HG02973 (cell line): ENCODE measurements around the gene HNRNPA3.
"Not testable (repeated sequence)": the region's sequence is repeated elsewhere in the genome, so short reads cannot be mapped to it uniquely, and the experiment has no call there.

Experiments used
- ATAC-seq: cut with Tn5 transposase; IDR thresholded peaks from one replicate; pipeline ENCODE4 v1.9.1; 2021; ENCODE audit warnings: moderate library complexity; ENCODE audit not compliant: unreplicated experiment

The HNRNPA3 gene

DNA sequence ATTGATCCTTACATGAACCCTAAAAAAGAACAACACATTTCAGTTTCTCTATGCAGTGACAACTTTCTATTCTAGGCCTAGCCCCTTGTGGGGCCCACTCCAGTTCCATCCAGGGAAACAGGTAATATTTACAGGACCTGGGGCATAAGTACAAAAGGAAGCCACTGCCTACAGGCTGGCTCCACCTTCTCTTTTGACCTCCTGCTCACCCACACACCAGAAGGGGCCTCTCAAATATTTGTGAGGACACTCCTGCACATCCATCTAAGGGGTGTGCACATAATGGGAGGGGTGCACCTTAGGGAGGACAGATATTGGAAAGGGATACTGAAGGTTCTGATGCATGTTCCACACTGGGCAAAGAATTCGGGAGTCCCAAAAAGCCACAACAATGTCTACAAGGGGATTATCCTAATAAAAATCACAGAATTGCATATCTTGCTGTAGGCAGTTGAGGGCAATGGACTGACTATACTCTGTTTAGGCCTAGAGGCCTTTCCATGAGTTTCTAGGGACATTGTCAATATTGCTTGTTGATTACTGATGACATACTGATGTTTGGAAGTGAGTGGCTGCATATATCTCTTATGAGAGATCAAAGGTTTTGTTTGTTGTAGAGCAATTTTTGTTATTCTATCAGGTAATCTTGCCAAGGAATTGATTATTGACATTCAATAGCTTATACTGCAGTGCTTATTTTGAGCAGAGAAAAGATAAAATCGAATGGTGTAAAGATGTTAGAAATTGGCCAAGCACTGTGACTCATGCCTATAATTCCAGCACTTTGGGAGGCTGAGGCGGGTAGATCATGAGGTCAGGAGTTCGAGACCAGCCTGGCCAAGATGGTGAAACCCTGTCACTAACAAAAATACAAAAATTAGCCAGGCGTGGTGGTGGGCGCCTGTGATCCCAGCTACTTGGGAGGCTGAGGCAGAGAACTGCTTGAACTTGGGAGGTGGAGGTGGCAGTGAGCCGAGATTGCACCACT, 23.8 kb upstream of the HNRNPA3 start:
- ATAC-seq = no peak

DNA sequence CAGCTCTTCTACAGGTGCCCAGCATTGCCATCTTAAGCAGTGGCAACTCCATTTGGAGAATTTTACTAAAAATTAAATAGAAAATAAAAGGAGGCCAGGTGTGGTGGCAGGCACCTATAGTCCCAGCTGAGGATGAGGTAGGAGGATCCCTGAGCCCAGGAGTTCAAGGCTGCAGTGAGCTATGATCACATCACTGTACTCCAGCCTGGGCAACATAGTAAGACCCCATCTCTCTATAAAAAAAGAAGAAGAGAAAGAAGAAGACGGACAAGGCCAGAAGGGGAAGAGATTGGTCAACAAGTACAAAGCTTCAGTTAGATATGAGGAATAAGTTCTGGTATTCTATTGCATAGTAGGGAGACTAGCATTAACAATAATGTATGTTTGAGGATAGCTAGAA, 21.7 kb upstream of the HNRNPA3 start:
- ATAC-seq = no peak

DNA sequence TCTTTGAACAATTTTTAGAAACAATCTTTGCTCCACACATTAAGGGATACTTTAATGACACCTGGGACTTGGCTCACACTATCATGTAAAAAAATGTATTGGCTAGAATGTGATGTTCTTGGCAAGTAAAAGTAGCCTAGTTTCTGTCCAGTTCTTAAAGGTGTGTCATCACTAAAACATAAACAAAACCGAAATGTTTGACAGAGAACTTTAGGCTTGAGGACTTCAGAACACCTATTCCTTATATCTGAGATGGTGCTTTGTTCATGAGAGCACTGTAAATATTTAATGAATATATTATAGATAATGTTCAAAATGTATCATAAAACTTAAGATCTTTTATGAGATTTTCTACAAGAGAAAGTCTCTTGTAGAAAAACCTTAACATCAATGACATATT, 19.8 kb upstream of the HNRNPA3 start:
- no peak for ATAC-seq

DNA sequence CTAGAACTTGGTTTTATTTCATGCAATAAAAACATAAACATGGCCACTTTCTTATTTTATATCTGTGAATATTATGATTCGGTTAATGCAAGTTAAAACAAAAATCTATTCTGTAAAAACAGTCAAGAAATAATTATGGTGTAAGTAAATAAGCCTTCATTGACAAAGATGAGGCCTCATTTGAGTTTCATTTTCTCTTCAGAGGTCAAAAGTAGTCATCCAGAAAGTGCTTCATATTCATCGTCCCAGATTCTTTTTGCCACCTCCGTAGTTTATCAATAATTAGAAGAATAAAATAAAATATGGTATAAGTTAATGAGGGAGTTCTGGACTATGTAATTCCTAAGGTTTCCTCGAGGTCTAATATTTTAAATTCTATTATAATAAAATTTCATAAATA, 19.4 kb upstream of the HNRNPA3 start:
- peak; percentile 60 for ATAC-seq

DNA sequence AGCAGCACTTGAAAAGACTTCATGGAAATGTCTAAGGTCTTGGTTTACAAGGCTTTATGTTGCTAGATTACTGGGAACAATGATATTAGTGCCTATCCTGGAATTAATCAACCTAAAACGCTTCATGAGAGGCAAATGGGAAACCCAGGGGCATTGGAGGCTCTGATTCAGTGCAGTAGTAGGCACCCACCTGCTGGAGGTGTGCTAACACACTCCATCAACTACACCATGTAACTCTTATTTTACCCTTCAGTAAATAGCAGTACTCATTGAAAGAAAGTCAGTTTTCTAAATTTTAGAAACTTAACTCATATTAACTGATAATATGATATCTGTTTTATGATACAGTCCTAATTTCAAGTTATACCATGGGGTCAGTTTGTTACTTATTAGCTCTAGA, 17.4 kb upstream of the HNRNPA3 start:
- ATAC-seq = no peak

DNA sequence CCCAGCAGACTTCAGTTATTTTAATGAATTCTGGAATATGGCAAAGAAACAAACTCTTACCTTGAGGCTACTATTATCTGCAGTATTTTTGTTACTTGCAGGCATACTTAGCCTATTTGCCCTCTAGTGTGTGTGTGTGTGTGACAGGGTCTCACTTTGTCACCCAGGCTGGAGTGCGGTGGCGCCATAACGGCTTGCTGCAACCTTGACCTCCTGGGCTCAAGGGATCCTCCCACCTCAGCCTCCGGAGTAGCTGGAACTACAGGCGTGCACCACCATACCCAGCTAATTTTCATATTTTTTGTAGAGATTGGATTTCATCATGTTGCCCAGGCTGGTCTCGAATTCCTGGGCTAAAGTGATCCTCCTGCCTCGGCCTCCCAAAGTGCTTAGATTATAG, 12.2 kb upstream of the HNRNPA3 start:
- ATAC-seq = not testable (repeated sequence)

DNA sequence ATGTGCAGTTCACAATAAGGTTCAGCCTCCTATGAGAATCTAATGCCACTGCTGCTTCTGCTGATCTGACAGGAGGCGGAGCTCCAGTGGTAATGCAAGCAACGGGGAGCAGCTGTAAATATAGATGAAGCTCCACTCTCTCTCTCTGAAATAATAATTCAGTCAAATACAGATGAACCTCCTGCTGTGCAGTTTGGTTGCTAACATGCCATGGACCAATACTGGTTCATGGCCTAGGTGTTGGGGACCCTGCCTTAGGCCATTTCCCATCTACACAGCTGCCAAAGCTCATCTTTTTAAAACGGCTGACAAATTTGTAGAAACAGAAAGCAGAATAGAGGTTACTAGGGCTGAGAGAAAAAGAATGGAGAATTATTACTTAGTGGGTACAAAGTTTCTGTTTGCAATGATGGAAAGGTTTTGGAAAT, 10.7 kb upstream of the HNRNPA3 start:
- no peak for ATAC-seq

- ATAC-seq = no peak
Observed at GRCh38 chr2:177204417-177204816, 8.2 kb upstream of the HNRNPA3 start.

DNA sequence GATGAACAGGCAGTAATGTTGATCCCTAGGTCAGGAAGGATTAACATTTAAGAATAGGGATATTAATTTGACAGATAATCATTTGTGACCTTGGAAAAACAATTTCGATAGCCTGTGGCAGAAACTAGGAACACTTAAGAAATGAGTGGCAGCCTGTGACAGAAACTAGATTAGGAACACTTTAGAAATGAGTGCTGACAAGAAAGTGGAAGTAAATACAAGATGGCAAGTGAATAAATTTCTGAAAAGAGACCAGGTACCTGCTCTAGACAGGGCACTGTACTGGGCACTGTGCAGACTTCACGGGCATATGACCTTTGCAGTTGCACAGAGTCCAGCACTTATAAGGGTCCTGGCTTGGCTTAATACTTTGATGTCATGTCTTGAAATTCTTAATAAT, 5.5 kb upstream of the HNRNPA3 start:
- peak; percentile 67 for ATAC-seq

- no peak for ATAC-seq
Observed at GRCh38 chr2:177211169-177211568, 1.4 kb upstream of the HNRNPA3 start.

DNA sequence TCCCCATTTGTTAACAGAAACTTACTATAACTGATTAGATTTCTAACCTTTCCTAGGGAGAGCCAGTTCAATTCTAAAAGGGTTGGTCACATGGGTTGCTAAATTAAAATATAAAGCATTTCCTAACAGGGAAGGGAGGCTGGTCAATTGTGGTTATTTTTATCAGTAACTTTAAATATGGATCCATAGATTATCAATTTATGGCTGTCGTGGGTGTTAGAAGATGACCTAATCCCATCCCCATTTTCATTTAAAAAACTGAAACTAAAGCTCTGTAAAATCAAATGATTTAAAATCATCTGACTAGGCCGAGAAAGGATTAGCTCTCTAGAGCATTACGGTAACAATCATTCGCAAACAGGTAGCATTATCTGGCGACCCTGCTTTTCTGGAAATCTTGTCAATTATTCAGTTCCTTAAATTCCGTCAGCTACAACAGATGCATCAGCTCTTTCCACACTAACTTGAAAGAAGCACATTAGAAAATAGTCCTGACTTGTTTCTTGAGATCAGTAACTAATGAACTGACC, 953 bp upstream of the HNRNPA3 start:
- ATAC-seq = no peak

DNA sequence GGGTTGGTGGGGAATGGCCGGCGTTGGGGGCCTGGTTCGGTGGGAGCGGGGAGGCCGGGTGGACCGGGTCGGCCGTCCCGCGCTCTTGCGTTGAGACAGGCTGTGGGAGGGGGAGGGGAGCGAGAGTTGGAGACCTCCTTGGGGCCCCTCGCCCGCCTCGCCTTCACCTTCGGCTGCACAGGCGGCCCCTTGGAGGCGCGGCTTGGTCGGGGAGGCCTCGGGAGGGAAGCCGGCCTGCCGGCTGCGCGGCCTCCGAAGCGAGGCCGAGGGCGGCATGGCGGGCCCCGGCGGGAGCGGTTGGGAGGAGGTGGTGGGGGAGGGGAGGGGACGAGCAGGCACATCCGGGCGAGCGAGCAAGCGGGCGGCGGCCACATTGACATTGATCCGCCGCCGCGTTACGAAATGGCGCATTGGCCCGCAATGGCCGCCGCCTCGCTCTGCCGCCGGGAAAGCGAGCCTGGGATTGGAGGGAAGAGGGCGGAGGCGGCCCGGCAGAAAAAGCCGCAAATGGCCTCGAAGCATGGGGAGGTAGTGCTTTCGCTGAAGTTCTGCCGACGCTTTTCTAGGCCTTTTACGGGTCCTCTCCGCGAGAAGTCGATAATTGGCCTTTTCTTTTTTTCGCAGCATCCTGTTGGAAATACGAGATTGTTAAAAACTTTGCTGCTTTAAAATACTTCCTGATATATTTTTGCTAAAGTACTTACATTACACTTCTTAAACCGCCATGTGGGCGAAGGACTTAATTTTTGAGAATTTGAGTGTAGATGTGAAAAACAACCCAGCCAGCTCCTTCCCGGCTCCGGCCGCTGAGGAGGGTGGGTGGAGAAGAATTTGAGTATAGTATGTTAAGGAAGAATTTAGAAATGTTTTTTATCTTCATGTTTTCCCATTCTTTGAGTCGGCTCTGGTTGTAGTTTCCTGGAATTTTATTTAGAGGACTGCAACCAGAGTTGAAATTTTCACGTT, 580 bp downstream of the HNRNPA3 start:
- peak; percentile 50 for ATAC-seq

DNA sequence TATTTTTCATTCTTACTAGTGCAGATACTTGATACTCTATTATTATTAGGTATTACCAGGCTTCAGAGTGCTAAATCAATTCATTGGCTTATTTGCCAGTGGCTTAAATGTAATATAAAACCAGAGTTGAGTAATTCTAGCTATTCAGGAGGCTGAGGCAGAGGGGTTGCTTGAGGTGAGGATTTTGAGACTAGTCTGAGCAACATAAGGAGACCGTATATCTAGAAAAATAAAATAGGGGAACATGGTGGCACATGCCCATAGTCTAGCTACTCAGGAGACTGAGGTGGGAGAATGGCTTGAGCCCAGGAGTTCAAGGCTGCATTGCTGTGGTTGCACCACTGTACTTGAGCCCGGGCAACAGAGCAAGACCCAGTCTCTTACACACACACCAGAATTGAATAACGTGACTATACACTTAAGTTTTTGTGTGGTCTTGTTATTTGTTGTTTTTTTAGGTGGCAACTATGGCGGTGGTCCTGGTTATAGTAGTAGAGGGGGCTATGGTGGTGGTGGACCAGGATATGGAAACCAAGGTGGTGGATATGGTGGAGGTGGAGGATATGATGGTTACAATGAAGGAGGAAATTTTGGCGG, 4.8 kb downstream of the HNRNPA3 start:
- no peak for ATAC-seq

- not testable (repeated sequence) for ATAC-seq
Observed at GRCh38 chr2:177219787-177220186, 7.2 kb downstream of the HNRNPA3 start.

DNA sequence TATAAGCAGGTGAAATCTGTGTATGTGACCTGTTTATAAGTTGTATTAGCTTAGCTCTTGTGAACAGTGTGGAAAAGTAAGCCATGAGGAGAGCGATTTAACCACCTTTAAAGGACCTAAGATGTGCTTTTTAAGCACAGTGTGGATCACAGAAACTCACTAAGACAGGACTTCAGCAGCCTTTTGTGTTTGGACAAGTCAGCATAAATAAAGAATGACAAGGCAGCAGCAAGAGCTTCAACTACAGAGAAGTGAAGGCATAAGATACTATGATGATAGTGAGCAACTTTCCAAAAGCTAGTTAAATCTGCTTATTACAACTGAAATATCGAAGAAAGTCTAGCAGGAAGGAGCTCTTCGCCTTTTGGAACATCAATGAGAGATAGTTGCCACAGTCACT, 8.9 kb downstream of the HNRNPA3 start:
- no peak for ATAC-seq

- no peak for ATAC-seq
Observed at GRCh38 chr2:177221970-177222369, 9.4 kb downstream of the HNRNPA3 start.

GRCh38 chr2:177223436-177223835, 10.8 kb downstream of the HNRNPA3 start:
- ATAC-seq = not testable (repeated sequence)

- ATAC-seq = no peak
Observed at GRCh38 chr2:177225965-177226360, 13.4 kb downstream of the HNRNPA3 start.

DNA sequence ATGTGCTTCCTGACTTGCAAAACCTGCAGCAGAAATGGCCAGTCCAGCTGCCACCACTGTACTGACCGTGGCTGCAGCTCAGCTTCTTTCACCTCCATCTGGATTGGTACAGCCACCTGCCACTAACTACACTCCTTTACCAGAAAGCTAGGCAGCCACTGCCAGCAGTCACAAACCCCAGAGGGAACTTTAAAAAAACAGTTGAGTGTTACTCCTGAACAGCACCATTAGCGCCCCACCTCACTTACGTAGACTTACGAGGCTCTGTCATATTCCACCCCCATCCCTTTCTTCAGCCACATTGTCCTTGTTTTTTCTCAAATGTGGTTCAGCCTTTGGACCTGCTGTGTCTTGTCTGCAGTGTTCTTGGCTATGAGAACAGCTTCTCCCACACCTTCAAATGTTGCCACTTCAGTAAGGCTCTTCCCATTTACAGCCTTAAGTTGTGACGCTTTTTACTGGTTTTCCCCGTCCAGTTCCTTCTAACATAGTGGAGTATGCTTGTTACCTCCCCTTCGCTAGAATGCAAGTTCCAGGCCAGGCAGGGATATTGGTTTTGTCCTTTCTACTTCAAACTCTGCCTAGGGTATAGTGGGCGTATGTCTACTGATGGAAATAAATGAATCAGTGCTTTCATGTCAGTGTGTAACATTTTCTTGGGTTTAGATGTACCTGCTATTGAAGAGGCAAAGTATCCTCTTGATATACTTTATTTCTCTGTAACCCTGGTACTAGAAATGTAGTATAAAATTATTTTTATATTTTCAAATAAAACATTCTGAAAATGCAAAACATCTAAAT, 17.0 kb downstream of the HNRNPA3 start:
- no peak for ATAC-seq

DNA sequence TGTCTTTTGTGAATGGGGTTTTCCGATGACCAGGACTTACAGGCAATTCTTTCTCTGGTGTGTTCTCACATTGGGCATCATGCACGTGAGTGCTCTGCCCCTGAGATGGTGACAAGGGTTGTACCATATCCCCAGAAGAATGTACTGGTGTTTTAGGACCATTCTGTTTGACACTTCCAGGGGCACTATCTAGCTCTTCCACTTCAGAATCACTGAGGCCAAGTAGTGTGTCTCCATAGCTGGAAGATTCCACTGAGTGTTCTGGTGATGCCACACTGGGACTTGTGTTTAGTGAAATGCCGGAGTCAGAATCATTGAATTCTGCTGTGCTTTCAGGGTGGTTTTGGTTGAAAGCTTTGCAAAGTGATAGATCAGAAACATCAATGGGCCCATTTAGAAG, 18.7 kb downstream of the HNRNPA3 start:
- no peak for ATAC-seq
